Measurements from ENCODE around the gene CNNM2.

The CNNM2 gene

GRCh38 chr10:103111031-103111917 is 193.2 kb downstream of the CNNM2 start:
- H3K79me2 ChIP-seq (ENCODE audit: insufficient read depth, low read length): no peaks in the 10 kb centered on the region
- H3K9me3 ChIP-seq (ENCODE audit: low read length): no peaks in the 10 kb centered on the region
- no peaks in the 10 kb centered on the region for H4K20me1 ChIP-seq (ENCODE audit: insufficient read depth, low read length)
- no peak overlapping the region for H2AFZ ChIP-seq (ENCODE audit: low read length)
- H3K27ac ChIP-seq (ENCODE audit: low read depth, low read length, poor library complexity, severe bottlenecking): no peak overlapping the region
- H3K9me2 ChIP-seq (ENCODE audit: low read depth, low read length): no peaks in the 10 kb centered on the region
- no peaks in the 10 kb centered on the region for H3F3A ChIP-seq (ENCODE audit: insufficient read depth, low read length)
- H3K4me3 ChIP-seq (ENCODE audit: low read depth, low read length, poor library complexity, severe bottlenecking): no peak overlapping the region
- no peaks in the 10 kb centered on the region for H3K27me3 ChIP-seq (ENCODE audit: insufficient read depth, low read length)
- H3K36me3 ChIP-seq (ENCODE audit: insufficient read depth, low read length): peaks cover 8% of the 10 kb centered on the region
- H3K4me2 ChIP-seq (ENCODE audit: low read length): no peak overlapping the region
- no peak overlapping the region for H3K9ac ChIP-seq (ENCODE audit: low read length)
- no peak for TF ChIP-seq EZH2 (IDR thresholded peaks at IDR 0.05; ENCODE audit: borderline replicate concordance, low read length)
- no peak for TF ChIP-seq CTCF (IDR thresholded peaks at IDR 0.05; ENCODE audit: low read length)
- H3K4me1 ChIP-seq (ENCODE audit: insufficient read depth, low read length, severe bottlenecking): no peaks in the 10 kb centered on the region

- Histone ChIP-seq H3K27ac (ENCODE audit: low read depth, low read length, poor library complexity, severe bottlenecking) (no peak overlapping the region), H3K36me3 (ENCODE audit: insufficient read depth, low read length) (peaks cover 8% of the 10 kb centered on the region; the same call in 1 of the 2 replicates), H3K9me3 (ENCODE audit: low read length) (no peaks in the 10 kb centered on the region), H3K9ac (ENCODE audit: low read length) (no peak overlapping the region), H3K4me1 (ENCODE audit: insufficient read depth, low read length, severe bottlenecking) (no peaks in the 10 kb centered on the region), H4K20me1 (ENCODE audit: insufficient read depth, low read length) (no peaks in the 10 kb centered on the region), H3K4me3 (ENCODE audit: low read depth, low read length, poor library complexity, severe bottlenecking) (no peak overlapping the region), H3F3A (ENCODE audit: insufficient read depth, low read length) (no peaks in the 10 kb centered on the region), H3K4me2 (ENCODE audit: low read length) (no peak overlapping the region), H3K27me3 (ENCODE audit: insufficient read depth, low read length) (no peaks in the 10 kb centered on the region), H3K79me2 (ENCODE audit: insufficient read depth, low read length) (no peaks in the 10 kb centered on the region), H3K9me2 (ENCODE audit: low read depth, low read length) (no peaks in the 10 kb centered on the region), H2AFZ (ENCODE audit: low read length) (no peak overlapping the region)
- no peak for TF ChIP-seq CTCF (IDR thresholded peaks at IDR 0.05; ENCODE audit: low read length)
- no peak for TF ChIP-seq EZH2 (IDR thresholded peaks at IDR 0.05; ENCODE audit: borderline replicate concordance, low read length)
These were observed 194.1 kb downstream of the CNNM2 start for GRCh38 chr10:103111918-103112877.

- Histone ChIP-seq H3K36me3 (ENCODE audit: insufficient read depth, low read length) (peaks cover 8% of the 10 kb centered on the region; the same call in 1 of the 2 replicates), H3K79me2 (ENCODE audit: insufficient read depth, low read length) (no peaks in the 10 kb centered on the region), H3K4me3 (ENCODE audit: low read depth, low read length, poor library complexity, severe bottlenecking) (no peak overlapping the region), H3K9me2 (ENCODE audit: low read depth, low read length) (no peaks in the 10 kb centered on the region), H3K27ac (ENCODE audit: low read depth, low read length, poor library complexity, severe bottlenecking) (no peak overlapping the region), H4K20me1 (ENCODE audit: insufficient read depth, low read length) (no peaks in the 10 kb centered on the region), H2AFZ (ENCODE audit: low read length) (no peak overlapping the region), H3K27me3 (ENCODE audit: insufficient read depth, low read length) (no peaks in the 10 kb centered on the region), H3F3A (ENCODE audit: insufficient read depth, low read length) (no peaks in the 10 kb centered on the region), H3K9me3 (ENCODE audit: low read length) (no peaks in the 10 kb centered on the region), H3K4me1 (ENCODE audit: insufficient read depth, low read length, severe bottlenecking) (no peaks in the 10 kb centered on the region), H3K4me2 (ENCODE audit: low read length) (no peak overlapping the region), H3K9ac (ENCODE audit: low read length) (no peak overlapping the region)
- no peak for TF ChIP-seq EZH2 (IDR thresholded peaks at IDR 0.05; ENCODE audit: borderline replicate concordance, low read length)
- no peak for TF ChIP-seq CTCF (IDR thresholded peaks at IDR 0.05; ENCODE audit: low read length)
These were observed 196.8 kb downstream of the CNNM2 start for GRCh38 chr10:103114876-103115275.
